NCI-H446 (cell line): ENCODE data around the gene GLRX3.

Experiments used
- DNase-seq, 2 experiments: peaks; one replicate each; lab custom pipeline; 2025; lab: John Stamatoyannopoulos, UW

GLRX3 gene

DNA sequence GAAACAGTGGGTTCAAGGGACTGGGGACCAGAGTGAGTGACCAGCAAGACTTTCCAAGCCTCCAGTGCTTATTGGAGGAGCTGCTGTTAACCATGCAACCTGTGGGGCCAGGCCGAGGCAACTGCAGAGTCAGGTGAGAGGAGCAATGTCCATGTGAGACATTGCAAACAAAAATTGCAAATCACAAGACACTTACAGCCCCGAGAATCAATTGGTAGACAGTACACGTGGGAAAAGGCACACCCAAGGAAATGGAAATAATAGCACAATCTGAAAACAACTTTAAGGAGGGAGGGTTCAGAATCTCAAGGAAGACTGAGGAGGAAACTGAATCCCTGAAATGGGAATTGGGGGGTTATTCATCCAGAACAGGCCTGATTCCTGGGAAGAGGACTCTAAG lies 72.6 kb downstream of the GLRX3 start:
- DNase-seq: no peak

DNA sequence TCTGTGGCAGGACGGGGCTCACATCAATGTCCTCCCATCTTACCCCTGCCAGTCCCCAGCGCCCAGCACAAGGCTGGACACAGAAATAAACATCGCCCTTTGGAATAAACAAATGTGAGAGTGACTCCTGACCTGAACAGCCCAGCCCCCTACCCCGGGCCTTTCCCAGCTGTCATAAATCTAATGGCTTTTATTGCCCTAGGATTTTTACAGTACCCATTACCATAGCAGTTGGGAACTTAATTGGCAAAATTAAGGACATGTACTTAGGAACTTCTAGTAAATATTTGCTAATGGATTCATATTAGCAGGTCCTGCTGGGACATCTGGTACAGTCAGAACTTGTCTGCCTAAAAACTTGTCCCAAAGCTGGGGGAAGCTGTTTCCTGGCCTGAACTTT lies 76.6 kb downstream of the GLRX3 start:
- DNase-seq: no peak

DNA sequence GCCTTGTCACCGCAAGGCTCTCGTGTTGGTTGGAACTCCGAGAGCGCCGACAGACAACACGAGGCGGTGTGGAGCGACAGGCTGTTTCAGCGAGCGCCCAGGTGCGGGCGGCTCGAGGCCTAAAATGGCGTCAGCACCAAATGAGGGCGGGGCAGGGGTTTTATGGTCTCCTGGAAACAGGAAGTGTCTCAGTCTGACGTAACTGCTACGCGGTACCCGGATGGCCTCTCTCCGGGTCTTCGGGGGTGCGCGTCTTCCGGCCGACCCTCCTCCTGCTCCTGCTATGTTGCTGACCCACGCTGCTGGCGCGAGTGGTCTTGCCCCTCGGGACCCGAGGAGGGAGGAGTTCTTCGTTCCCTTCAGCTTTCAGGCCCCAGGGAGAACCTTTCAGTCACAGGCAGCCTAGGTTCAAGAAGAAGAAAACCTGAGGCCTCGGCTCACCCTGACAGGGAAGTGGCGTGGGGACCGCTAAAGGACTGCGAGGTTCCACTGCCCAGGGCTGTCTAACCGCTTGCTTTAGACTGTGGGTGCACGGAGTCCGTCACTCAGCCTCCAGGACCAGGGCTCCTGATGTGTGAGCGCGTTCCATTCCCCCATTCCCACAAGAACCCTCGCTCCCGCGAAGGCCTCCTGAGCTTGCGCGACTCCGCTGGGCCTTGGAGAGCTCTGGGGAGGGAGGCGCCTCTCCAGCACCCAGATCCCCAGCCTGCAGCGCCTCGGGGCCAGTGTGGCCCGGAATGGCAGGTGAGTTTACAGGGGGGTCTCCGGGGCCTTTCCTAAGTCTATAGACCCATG lies 77.3 kb downstream of the GLRX3 start:
- no peak for DNase-seq

DNA sequence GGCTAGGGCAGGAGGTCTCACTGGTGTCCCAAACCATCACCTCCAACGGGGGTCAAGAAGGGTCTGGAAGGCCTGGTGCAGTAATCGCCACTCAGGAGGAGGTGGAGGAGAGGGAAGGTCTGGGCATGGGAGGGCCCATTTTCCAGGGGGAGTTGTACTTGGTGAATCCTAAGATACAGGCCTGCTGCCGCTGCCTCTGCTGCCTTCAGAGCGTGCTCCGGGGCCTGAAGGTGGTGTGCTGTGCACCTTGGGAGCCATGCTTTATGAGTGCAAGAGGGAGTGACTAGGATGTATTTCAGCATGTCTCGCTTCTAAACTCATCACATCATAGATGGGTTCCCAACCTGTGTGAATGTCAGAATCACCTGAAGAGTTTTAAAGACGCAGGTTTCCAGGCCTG lies 78.2 kb downstream of the GLRX3 start:
- DNase-seq: no peak

DNA sequence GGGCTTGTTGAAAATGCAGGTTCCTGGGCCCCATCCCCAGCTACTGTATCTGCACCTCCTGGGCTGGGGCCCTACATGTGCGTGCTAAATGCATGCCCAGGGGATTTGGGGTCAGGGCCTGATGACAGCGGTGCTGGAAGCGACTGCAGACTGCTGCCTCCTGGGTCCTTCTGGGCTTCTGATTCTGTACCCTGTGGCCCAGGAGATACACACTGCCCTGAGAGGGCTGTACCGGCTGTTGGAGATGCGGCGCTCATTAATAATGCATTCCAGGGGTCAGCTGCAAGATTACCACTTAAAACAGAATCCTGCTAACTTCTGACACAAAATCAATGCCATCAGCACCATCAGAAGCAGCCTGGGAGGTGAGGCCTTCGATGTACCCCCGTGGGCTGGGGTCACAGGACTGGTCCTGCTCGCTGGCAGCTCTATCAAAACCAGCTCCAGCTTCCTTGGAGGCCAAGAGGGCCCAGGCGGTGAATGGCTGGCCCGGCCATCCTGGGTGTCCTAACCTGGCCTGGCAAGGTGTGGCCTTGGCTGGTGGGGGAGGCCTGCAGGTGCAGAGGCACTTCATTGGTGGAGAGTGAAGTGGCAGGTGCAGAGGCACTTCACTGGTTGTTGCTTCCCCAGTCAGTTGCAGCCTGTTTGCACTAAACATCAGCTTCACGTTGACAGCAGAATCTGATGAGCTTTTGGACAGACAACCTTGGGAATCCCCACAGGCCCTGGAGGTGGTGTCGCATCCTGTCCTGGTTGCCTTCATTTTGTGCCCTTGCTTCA lies 79.2 kb downstream of the GLRX3 start:
- no peak for DNase-seq

DNA sequence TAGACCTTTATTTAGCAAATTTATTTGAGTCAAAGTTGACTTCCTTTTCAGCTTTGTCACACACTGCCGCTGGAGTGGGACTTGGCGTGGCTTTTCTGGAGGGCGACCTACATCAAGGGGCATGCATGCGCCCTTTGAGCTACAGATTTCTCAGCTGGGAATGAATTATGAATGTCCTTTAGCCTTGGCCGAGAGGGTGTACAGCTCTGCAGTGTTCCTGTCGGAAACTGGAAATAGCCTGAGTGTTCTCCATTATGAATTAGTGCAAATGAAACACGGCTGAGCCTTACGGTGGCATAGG lies 79.7 kb downstream of the GLRX3 start:
- DNase-seq: no peak

DNA sequence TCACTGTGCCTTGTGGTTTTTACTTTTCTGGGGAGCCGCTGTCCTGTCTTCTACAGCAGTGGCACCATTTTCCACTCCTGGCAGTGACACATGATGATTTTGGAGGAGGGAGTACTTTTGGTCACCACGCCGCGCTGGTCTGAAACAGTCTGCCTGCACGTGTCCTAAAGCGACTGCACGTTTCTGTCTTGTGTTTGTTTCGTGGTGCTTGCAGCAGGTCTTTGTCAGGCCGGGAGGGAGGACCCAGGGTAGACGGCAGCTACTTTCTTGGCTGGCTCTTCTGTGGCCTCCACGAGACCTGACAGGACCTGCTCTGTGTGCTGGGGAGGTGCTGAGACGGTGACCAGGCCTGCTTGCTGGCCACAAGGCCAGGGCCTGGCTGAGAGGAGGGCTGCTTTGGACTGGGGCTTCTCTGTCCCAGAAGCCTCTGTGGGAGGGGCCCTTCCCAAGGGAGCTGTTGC lies 82.0 kb downstream of the GLRX3 start:
- no peak for DNase-seq

DNA sequence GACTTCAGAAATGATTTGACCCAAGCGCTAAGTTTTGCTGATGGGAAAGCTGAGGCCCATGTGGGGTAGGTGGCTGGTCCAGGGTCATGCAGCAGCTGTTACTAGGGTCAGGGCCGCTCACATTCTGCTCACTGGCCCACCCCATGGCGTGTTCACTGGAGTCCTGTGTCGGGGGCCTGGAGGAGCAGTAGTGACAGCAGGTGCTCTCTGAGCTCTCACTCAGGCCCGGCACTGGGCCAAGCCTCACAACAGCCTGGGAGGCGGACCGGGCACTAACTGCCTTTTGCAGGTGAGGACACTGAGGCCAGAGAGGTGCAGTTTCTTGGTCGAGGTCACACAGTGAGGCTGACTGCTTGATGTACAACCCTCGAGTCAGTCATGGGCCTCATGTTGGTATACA lies 82.7 kb downstream of the GLRX3 start:
- no peak for DNase-seq

DNA sequence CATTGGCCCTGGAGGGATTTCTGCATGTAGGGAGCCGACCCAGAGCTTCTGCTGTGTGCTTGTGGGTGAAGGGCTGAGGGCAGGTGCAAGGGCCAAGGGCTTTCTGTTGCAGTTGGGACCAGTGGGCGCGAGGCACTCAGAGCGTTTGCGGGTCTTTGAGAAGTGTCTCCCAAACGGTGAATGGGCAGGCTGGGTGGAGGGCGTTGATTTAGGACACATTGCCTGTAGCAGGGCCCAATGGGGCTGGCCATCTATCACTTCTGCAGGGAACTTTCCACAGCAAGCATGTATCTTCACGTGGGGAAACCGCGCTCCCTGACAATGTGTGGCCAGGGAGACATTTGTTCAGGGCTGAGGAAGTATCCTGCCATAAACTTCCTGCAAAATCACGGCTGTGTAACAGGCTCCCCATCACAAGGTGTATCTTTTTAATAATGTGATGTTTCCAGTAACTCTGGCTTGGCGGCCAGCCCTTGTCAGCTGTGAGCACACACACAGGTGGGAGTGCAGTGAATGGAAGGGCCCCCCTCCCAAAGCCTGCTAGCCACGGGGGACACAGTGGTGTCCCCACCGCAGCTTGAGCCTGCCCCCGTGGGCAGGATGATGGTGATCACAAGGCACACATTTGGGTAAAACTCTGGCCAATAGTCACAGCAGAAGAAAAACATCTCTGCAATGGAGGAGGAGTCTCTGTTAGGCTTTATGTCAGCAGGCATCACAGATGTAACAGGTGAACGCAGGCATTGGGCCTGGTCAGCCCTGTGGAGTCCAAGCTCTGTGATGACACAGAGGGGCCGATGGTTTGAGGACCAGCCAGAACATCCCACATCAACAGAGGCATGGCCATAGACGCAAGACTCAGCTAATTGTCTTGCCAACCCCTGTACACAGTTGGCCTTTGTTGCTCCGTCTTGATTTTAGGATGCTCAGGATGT lies 84.3 kb downstream of the GLRX3 start:
- no peak for DNase-seq

DNA sequence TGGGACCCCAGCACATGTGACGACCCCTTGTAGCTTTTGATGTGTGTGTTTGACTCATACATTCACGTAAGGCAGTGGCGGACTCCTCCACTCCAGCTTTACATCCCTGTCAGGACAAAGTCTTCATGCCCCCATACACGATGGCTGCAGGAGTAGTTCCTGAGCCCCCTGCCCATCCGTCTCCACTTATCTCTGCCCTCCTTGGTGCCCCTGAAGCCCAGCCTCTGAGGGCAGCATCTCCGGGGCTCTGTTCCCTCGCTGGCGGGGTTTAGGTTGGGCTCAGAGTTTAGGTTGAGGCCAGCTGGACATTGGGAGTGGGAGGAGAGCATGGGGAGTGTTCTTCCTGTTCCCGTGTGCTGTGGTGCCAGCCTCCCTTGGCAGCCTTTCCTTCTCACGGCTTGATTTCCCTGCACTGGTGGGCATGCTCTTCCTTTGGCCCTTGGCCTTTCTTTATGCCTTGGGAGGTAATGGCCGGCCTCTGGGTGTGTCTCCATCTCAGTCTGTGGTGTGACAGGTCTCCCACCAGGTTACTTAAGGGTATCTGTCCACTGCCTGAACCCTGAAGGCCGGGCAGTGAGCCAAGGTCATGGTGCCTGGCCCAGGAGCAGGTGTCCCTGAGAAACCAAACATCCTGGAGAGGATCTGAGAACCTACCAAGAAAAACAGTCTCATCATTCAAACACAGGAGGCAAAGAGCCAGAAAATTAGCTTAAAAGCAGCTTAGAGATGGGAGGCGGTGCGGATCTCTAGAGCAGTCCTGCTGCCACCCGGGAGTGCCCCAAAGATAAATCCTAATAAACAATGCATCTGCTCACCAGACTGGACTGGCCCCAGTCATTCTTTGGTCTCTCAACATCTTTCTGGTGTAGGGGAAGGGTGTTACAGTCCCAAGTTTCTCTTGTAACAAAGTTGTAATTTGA lies 85.5 kb downstream of the GLRX3 start:
- DNase-seq: no peak

DNA sequence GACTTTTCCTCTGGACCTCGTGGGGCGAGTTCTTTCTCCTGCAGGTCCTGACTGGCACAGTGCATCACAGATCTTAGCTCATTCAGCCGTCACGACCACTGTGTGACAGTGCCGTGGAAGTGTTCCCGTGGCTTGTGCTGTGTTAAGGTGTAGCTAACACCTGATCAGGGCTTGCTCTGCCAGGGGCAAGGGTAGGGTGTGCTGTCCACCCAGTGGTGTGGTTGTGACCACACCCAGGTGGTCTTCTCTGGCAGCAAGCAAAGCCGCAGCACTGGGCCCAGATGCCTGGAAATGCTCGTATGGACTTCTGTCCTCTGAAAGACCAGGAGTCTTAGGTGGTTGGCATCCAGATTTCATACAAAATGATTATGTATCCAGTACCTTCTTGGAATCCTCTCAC lies 86.2 kb downstream of the GLRX3 start:
- DNase-seq: no peak

DNA sequence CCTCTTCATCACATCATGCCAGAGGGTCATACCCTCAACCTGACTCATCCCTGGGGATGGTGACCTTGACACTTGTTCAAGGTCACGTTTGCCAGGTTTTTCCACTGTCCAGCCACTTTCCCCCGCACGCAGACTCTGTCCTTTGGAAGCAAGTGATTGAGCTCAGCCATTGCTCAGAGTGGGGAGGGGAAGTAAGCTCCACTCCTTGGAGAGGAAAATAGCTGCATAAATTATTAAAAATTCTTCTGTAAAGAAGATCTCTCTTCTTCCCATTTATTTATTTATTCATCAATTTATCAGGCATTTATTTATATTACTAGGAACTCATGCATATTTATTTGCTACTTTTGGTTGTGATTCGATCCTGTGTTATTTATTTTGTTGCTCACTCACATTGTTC lies 88.0 kb downstream of the GLRX3 start:
- DNase-seq: no peak

DNA sequence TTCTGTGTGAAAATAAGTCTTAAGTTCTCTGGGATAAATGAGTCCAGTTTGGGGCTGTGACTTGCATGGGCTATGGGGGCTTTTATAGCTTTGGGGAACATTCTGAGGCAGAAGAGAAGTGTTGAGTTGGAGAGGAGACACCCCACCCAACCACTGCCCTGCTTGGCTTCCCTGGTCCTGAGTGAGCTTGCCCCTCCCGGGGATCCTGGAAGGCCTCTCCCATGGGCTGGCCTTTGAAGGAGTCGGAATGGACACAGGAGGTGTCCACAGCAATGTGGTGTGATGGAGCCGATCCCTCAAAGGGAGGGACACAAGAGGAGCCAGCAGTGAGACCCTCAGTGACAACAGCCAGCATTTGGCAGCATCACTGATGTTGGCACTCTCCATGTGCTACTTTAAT lies 89.8 kb downstream of the GLRX3 start:
- no peak for DNase-seq

DNA sequence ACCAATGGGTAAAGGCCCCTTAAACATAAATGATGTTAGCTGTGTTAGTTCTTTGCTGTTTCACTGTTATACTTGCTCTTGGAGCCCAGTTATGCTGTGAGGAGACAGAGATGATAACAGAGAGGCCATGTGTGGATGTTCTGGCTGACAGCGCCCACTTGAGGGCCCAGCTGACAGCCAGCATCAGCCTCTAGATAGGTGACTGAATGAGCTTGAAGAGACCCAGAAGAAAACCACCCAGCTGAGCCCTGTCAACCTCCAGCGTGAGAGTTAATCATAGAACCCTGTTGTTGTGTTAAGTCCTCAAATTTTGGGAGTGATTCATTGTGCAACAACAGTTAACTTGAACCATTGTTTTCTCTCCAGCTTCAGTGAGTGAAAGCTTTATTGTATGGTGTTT lies 91.7 kb downstream of the GLRX3 start:
- no peak for DNase-seq
